SK-N-SH treated with all-trans-retinoic acid at 6 μM for 48 hours (cell line): ENCODE results near the gene CD300LF.

Source experiments
- ATAC-seq: fragments of 200-7000 bp; cut with Tn5 transposase; 3 replicates; pipeline ENCODE4 v1.9.1; 2020; ENCODE audit warnings: mild to moderate bottlenecking, moderate library complexity
- ARNTL ChIP-seq: fragments of 450-650 bp; formaldehyde crosslinking; IDR thresholded peaks from 2 replicates; pipeline ENCODE4 v1.5.0; 2020; ENCODE audit warnings: low read depth, mild to moderate bottlenecking, moderate library complexity, borderline replicate concordance
- BACH2 ChIP-seq: fragments of 250-450 bp; sonication (Bioruptor Pico); IDR thresholded peaks from 2 replicates; pipeline ENCODE4 v1.9.0; 2021; ENCODE audit warnings: mild to moderate bottlenecking, borderline replicate concordance
- CREB5 ChIP-seq: fragments of 250-450 bp; sonication (Bioruptor Pico); IDR thresholded peaks from 2 replicates; pipeline ENCODE4 v1.5.1; 2020; ENCODE audit warnings: low read depth, mild to moderate bottlenecking, moderate library complexity
- CSDC2 ChIP-seq: fragments of 250-450 bp; sonication (Bioruptor Pico); IDR thresholded peaks from 2 replicates; pipeline ENCODE4 v1.5.0; 2020; ENCODE audit warnings: mild to moderate bottlenecking, moderate library complexity
- ESRRG ChIP-seq: fragments of 250-450 bp; sonication (Bioruptor Pico); IDR thresholded peaks from 2 replicates; pipeline ENCODE4 v1.6.1; 2021; ENCODE audit warnings: mild to moderate bottlenecking
- GLIS3 ChIP-seq: fragments of 250-450 bp; sonication (Bioruptor Pico); IDR thresholded peaks from 2 replicates; pipeline ENCODE4 v1.5.0; 2020; ENCODE audit warnings: mild to moderate bottlenecking, moderate library complexity
- ISL1 ChIP-seq: fragments of 250-450 bp; sonication (Bioruptor Pico); IDR thresholded peaks from 2 replicates; pipeline ENCODE4 v2.1.2; 2022; ENCODE audit warnings: mild to moderate bottlenecking, moderate library complexity
- PPARA ChIP-seq: fragments of 250-450 bp; sonication (Bioruptor Pico); IDR thresholded peaks from 2 replicates; pipeline ENCODE4 v1.5.0; 2020; ENCODE audit warnings: mild to moderate bottlenecking, borderline replicate concordance
- RARB ChIP-seq: fragments of 250-450 bp; sonication (Bioruptor Pico); IDR thresholded peaks from 2 replicates; pipeline ENCODE4 v1.8.0; 2021; ENCODE audit warnings: mild to moderate bottlenecking, moderate library complexity
- SNAI2 ChIP-seq: fragments of 250-450 bp; sonication (Bioruptor Pico); IDR thresholded peaks from 2 replicates; pipeline ENCODE4 v1.5.0; 2020; ENCODE audit warnings: mild to moderate bottlenecking, moderate library complexity
- TCF4 ChIP-seq: fragments of 250-450 bp; sonication (Bioruptor Pico); IDR thresholded peaks from 2 replicates; pipeline ENCODE4 v1.8.0; 2021; ENCODE audit warnings: mild to moderate bottlenecking, moderate library complexity, borderline replicate concordance
- TOX ChIP-seq: fragments of 250-450 bp; sonication (Bioruptor Pico); IDR thresholded peaks from 2 replicates; pipeline ENCODE4 v1.8.0; 2021; ENCODE audit warnings: mild to moderate bottlenecking, moderate library complexity, borderline replicate concordance
- TSHZ2 ChIP-seq: fragments of 250-450 bp; sonication (Bioruptor Pico); IDR thresholded peaks from 2 replicates; pipeline ENCODE4 v1.5.0; 2020; ENCODE audit warnings: mild to moderate bottlenecking, moderate library complexity
- ZC3H10 ChIP-seq: fragments of 250-450 bp; sonication (Bioruptor Pico); IDR thresholded peaks from 2 replicates; pipeline ENCODE4 v1.5.1; 2021; ENCODE audit warnings: mild to moderate bottlenecking, moderate library complexity
- ZFP3 ChIP-seq: fragments of 250-450 bp; sonication (Bioruptor Pico); IDR thresholded peaks from 2 replicates; pipeline ENCODE4 v1.5.0; 2020; ENCODE audit warnings: mild to moderate bottlenecking, moderate library complexity
- ZFP30 ChIP-seq: fragments of 450-650 bp; formaldehyde crosslinking; IDR thresholded peaks from 2 replicates; pipeline ENCODE4 v1.5.0; 2022; ENCODE audit warnings: mild to moderate bottlenecking, moderate library complexity
- ZNF70 ChIP-seq: fragments of 450-650 bp; formaldehyde crosslinking; IDR thresholded peaks from 2 replicates; pipeline ENCODE4 v1.5.0; 2020; ENCODE audit warnings: mild to moderate bottlenecking, moderate library complexity
- ZNF8 ChIP-seq: fragments of 450-650 bp; formaldehyde crosslinking; IDR thresholded peaks from 2 replicates; pipeline ENCODE4 v1.5.0; 2020; ENCODE audit warnings: mild to moderate bottlenecking, moderate library complexity
- TF ChIP-seq, protein P1 (sequence below): fragments of 250-450 bp; sonication (Bioruptor Pico); IDR thresholded peaks from 2 replicates; pipeline ENCODE4 v1.5.1; 2021; ENCODE audit warnings: mild to moderate bottlenecking, moderate library complexity
- TF ChIP-seq, protein P2 (sequence below): fragments of 250-450 bp; sonication (Bioruptor Pico); IDR thresholded peaks from 2 replicates; pipeline ENCODE4 v1.8.0; 2021; ENCODE audit warnings: low read depth, mild to moderate bottlenecking, moderate library complexity, borderline replicate concordance
- TF ChIP-seq, protein P3 (sequence below): fragments of 250-450 bp; sonication (Bioruptor Pico); IDR thresholded peaks from 2 replicates; pipeline ENCODE4 v1.8.0; 2020; ENCODE audit warnings: mild to moderate bottlenecking, moderate library complexity, borderline replicate concordance

Gene CD300LF

DNA sequence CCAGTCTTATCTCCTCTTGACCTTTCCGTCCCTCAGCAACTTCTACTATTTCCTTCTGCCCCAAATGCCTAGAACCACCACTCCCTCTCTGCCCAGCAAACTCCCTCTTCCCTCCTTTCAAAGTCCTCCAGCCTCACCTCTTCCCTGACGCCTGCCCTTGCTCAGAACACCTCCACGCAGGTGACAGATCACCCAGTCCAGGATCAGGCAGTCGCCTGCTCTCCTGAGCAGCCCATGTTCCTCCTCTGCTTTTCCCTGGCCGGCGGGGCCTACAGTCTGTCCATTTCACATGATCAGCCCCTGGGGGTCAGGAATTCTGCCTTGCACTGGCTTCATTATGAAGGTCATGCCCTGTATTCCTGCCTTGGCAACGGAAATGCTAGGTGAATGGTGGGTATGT is 422 bp downstream of the CD300LF start:
- no peak for TF ChIP-seq GLIS3 (CRISPR knock-in tag)
- no peak for TF ChIP-seq ZNF8 (CRISPR knock-in tag)
- no peak for TF ChIP-seq PPARA (CRISPR knock-in tag)
- TF ChIP-seq, protein P1, sequence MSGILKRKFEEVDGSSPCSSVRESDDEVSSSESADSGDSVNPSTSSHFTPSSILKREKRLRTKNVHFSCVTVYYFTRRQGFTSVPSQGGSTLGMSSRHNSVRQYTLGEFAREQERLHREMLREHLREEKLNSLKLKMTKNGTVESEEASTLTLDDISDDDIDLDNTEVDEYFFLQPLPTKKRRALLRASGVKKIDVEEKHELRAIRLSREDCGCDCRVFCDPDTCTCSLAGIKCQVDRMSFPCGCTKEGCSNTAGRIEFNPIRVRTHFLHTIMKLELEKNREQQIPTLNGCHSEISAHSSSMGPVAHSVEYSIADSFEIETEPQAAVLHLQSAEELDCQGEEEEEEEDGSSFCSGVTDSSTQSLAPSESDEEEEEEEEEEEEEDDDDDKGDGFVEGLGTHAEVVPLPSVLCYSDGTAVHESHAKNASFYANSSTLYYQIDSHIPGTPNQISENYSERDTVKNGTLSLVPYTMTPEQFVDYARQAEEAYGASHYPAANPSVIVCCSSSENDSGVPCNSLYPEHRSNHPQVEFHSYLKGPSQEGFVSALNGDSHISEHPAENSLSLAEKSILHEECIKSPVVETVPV (CRISPR knock-in tag), result no peak
- TF ChIP-seq CSDC2 (CRISPR knock-in tag), result no peak
- TF ChIP-seq CREB5, result no peak
- no peak for TF ChIP-seq TCF4
- no peak for TF ChIP-seq ESRRG
- TF ChIP-seq ZFP30 (CRISPR knock-in tag), result no peak
- TF ChIP-seq ISL1 (CRISPR knock-in tag), result no peak
- no peak for TF ChIP-seq ZFP3 (CRISPR knock-in tag)
- no peak for ATAC-seq

GRCh38 chr17:74711058-74711824 is 1.5 kb downstream of the CD300LF start:
- TF ChIP-seq ESRRG (no peak), RARB (CRISPR knock-in tag) (no peak), PPARA (CRISPR knock-in tag) (no peak), TSHZ2 (CRISPR knock-in tag) (no peak), ZC3H10 (CRISPR knock-in tag) (no peak), GLIS3 (CRISPR knock-in tag) (no peak)
- TF ChIP-seq, protein P1 (CRISPR knock-in tag), result no peak
- TF ChIP-seq, protein P2, sequence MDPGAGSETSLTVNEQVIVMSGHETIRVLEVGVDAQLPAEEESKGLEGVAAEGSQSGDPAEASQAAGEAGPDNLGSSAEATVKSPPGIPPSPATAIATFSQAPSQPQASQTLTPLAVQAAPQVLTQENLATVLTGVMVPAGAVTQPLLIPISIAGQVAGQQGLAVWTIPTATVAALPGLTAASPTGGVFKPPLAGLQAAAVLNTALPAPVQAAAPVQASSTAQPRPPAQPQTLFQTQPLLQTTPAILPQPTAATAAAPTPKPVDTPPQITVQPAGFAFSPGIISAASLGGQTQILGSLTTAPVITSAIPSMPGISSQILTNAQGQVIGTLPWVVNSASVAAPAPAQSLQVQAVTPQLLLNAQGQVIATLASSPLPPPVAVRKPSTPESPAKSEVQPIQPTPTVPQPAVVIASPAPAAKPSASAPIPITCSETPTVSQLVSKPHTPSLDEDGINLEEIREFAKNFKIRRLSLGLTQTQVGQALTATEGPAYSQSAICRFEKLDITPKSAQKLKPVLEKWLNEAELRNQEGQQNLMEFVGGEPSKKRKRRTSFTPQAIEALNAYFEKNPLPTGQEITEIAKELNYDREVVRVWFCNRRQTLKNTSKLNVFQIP (CRISPR knock-in tag), result no peak
- TF ChIP-seq, all 23 proteins: peak for 0
- no peak; the same call in 2 of the 3 replicates for ATAC-seq

GRCh38 chr17:74704544-74704943 is 8.2 kb downstream of the CD300LF start:
- TF ChIP-seq, protein P3, sequence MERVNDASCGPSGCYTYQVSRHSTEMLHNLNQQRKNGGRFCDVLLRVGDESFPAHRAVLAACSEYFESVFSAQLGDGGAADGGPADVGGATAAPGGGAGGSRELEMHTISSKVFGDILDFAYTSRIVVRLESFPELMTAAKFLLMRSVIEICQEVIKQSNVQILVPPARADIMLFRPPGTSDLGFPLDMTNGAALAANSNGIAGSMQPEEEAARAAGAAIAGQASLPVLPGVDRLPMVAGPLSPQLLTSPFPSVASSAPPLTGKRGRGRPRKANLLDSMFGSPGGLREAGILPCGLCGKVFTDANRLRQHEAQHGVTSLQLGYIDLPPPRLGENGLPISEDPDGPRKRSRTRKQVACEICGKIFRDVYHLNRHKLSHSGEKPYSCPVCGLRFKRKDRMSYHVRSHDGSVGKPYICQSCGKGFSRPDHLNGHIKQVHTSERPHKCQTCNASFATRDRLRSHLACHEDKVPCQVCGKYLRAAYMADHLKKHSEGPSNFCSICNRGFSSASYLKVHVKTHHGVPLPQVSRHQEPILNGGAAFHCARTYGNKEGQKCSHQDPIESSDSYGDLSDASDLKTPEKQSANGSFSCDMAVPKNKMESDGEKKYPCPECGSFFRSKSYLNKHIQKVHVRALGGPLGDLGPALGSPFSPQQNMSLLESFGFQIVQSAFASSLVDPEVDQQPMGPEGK (CRISPR knock-in tag), result no peak
- ATAC-seq, result no peak

DNA sequence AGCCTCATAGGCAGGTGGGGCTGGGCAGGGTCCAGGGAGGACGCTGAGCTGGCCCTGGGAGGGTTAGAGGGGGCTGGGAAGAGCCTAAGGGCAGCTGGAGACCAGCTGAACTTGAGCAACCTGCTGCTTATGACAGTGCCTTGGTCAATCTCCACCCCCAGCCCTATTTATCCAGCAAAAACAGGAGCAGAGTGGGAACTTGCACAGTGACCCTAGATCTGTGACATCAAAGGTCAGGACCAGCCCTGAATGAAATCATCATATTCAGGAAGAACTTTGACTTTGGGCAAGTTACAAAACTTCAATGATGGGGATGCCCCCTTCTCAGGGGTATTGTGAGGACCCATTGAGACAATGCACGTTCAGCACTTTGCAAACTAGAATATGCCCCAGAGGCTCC is 9.4 kb downstream of the CD300LF start:
- no peak for ATAC-seq
- TF ChIP-seq GLIS3 (CRISPR knock-in tag), result no peak
- no peak for TF ChIP-seq TOX (CRISPR knock-in tag)
- TF ChIP-seq SNAI2, result no peak
- TF ChIP-seq BACH2 (CRISPR knock-in tag), result no peak
- TF ChIP-seq ZFP3 (CRISPR knock-in tag), result no peak
- no peak for TF ChIP-seq TSHZ2 (CRISPR knock-in tag)
- no peak for TF ChIP-seq ZNF8 (CRISPR knock-in tag)
- TF ChIP-seq ISL1 (CRISPR knock-in tag), result no peak
- TF ChIP-seq TCF4, result no peak
- TF ChIP-seq ZNF70 (CRISPR knock-in tag), result no peak
- TF ChIP-seq ARNTL (CRISPR knock-in tag), result no peak
- TF ChIP-seq, all 23 proteins: peak for 0
